Natural killer cell (primary cell): ENCODE measurements around the gene KIF1B. TPM values are rescaled to one million over a fixed set of nuclear protein-coding genes. Genes with fewer than 3 reads are reported as not detected.
"Not testable (repeated sequence)": the region's sequence is repeated elsewhere in the genome, so short reads cannot be mapped to it uniquely, and the experiment has no call there.

ENCODE experiments used
- ATAC-seq, 3 donors: fragments of 150-1000 bp in 2 of 3; fragments of 200-7000 bp in 1 of 3; cut with Tn5 transposase; 1 replicate in 1 of 3; 2 replicates in 2 of 3; pipeline ENCODE4 v1.10.0; 2021; ENCODE audit warnings: mild to moderate bottlenecking in 2 of 3, moderate library complexity in 2 of 3
- DNase-seq, 2 donors: peaks; one replicate each; pipeline versions ENCODE4 v3.0.0 to v3.0.0-alpha.2; 2013 to 2021; ENCODE audit warnings: mixed read lengths in 1 of 2
- H3K27ac ChIP-seq: one replicate; pipeline ENCODE4 v1.5.1; 2013; ENCODE audit warnings: mild to moderate bottlenecking, low read length
- H3K27me3 ChIP-seq: one replicate; pipeline ENCODE4 v1.6.1; 2013; ENCODE audit warnings: low read length; ENCODE audit not compliant: control insufficient read depth, insufficient read depth
- H3K36me3 ChIP-seq: one replicate; pipeline ENCODE4 v1.6.1; 2013; ENCODE audit warnings: low read length; ENCODE audit not compliant: control insufficient read depth, insufficient read depth
- H3K4me1 ChIP-seq: one replicate; pipeline ENCODE4 v1.6.1; 2013; ENCODE audit warnings: low read length; ENCODE audit not compliant: control insufficient read depth, insufficient read depth
- H3K4me3 ChIP-seq: one replicate; pipeline ENCODE4 v1.5.1; 2013; ENCODE audit warnings: low read length
- H3K9me3 ChIP-seq: one replicate; pipeline ENCODE4 v1.6.1; 2013; ENCODE audit warnings: low read length; ENCODE audit not compliant: control insufficient read depth, insufficient read depth
- H3K27ac Mint-ChIP-seq, 2 donors: one replicate each; pipeline ENCODE4 v1.8.0; 2022; ENCODE audit warnings: mild to moderate bottlenecking in 2 of 2, mixed read lengths in 2 of 2, moderate library complexity in 1 of 2
- H3K27me3 Mint-ChIP-seq, 2 donors: one replicate each; pipeline ENCODE4 v1.8.0; 2022; ENCODE audit warnings: low read depth in 2 of 2, mixed read lengths in 2 of 2
- H3K36me3 Mint-ChIP-seq: one replicate; pipeline ENCODE4 v1.8.0; 2022; ENCODE audit warnings: mixed read lengths
- H3K4me1 Mint-ChIP-seq, 2 donors: one replicate each; pipeline ENCODE4 v1.8.0; 2022; ENCODE audit warnings: mixed read lengths in 2 of 2
- H3K4me3 Mint-ChIP-seq: one replicate; pipeline ENCODE4 v1.8.0; 2022; ENCODE audit warnings: mild to moderate bottlenecking, moderate library complexity, mixed read lengths
- H3K9me3 Mint-ChIP-seq, 2 donors: one replicate each; pipeline ENCODE4 v1.8.0; 2022; ENCODE audit warnings: mixed read lengths in 2 of 2
- WGBS: methylation state at CpG from one replicate; pipeline ENCODE4 v1.1.7; 2013; ENCODE audit warnings: missing lambda C conversion rate; ENCODE audit not compliant: insufficient coverage; 5-methylcytosine and 5-hydroxymethylcytosine counted together
- intact Hi-C: fragments of 100-400 bp; cut with micrococcal nuclease; formaldehyde crosslinking; loops from one replicate; pipeline ENCODE4 v1.14.2; 2022
- total RNA-seq, 4 donors: library from RNA; stranded (reverse); fragments of 120-200 nt in 1 of 4; gene quantifications; one replicate each; pipeline versions ENCODE4 v1.2.3 to v1.2.4, GENCODE V29; 2013 to 2022
- TF ChIP-seq, protein P1 (sequence below): fragments of 200-600 bp; IDR thresholded peaks from one replicate; pipeline ENCODE4 v1.8.0; 2022; ENCODE audit warnings: antibody characterized with exemption

The KIF1B gene
- total RNA-seq, 3 donors from 2014 or later (not counting 1 experiment from before 2014, with no cell fraction given) = 15.2 to 22.0 (median 16.3) TPM

DNA sequence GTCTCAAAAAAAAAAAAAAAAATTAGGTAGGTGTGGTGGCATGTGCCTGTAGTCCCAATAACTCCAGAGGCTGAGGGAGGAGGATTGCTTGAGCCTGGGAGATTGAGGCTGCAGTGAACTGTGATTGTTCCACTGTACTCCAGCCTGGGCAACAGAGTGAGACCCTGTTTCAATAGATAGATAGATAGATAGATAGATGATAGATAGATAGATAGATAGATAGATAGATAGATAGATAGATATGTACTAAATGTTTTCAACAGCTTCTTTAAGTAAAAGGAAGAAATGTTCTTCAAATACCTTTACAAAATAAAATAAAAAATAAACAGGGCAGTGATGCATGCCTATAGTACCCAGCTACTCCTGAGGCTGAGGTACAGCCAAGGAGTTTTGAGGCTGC lies 9.8 kb downstream of the KIF1B start:
- Histone ChIP-seq H3K36me3 (no peaks in the 10 kb centered on the region), H3K9me3 (no peaks in the 10 kb centered on the region), H3K27ac (no peak overlapping the region), H3K4me3 (no peak overlapping the region), H3K27me3 (no peaks in the 10 kb centered on the region), H3K4me1 (no peaks in the 10 kb centered on the region)
- H3K9me3 Mint-ChIP-seq = no peaks in the 10 kb centered on the region
- H3K27me3 Mint-ChIP-seq = no peaks in the 10 kb centered on the region
- no peak overlapping the region for H3K27ac Mint-ChIP-seq
- DNase-seq (no peak), ATAC-seq (no peak)
- intact Hi-C loops = no loop called here
- H3K36me3 Mint-ChIP-seq = no peaks in the 10 kb centered on the region
- TF ChIP-seq, protein P1, sequence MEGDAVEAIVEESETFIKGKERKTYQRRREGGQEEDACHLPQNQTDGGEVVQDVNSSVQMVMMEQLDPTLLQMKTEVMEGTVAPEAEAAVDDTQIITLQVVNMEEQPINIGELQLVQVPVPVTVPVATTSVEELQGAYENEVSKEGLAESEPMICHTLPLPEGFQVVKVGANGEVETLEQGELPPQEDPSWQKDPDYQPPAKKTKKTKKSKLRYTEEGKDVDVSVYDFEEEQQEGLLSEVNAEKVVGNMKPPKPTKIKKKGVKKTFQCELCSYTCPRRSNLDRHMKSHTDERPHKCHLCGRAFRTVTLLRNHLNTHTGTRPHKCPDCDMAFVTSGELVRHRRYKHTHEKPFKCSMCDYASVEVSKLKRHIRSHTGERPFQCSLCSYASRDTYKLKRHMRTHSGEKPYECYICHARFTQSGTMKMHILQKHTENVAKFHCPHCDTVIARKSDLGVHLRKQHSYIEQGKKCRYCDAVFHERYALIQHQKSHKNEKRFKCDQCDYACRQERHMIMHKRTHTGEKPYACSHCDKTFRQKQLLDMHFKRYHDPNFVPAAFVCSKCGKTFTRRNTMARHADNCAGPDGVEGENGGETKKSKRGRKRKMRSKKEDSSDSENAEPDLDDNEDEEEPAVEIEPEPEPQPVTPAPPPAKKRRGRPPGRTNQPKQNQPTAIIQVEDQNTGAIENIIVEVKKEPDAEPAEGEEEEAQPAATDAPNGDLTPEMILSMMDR = no peak
- H3K4me1 Mint-ChIP-seq = peaks cover 23 to 28% of the 10 kb centered on the region in 2 donors
- H3K4me3 Mint-ChIP-seq = no peak overlapping the region

DNA sequence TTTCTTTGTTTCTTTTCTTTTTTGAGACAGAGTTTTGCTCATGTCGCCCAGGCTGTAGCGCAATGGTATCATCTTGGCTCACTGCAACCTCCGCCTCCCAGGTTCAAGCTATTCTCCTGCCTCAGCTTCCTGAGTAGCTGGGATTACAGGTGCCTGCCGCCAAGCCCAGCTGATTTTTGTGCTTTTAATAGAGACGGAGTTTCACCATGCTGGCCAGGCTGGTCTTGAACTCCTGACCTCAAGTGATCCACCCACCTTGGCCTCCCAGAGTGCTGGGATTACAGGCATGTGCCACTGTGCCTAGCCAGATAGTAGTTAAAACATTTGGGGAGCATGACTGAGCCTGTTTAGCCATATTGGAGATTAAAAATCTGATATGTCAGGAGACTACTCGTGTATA lies 10.3 kb downstream of the KIF1B start:
- H3K4me1 ChIP-seq, H3K9me3 ChIP-seq, H3K36me3 Mint-ChIP-seq, H3K27ac ChIP-seq, ATAC-seq, H3K27me3 Mint-ChIP-seq, intact Hi-C loops, H3K9me3 Mint-ChIP-seq, H3K27me3 ChIP-seq, H3K4me3 ChIP-seq, DNase-seq, H3K36me3 ChIP-seq, H3K4me3 Mint-ChIP-seq, H3K27ac Mint-ChIP-seq: not testable (repeated sequence)
- H3K4me1 Mint-ChIP-seq = peaks cover 20 to 28% of the 10 kb centered on the region in 2 donors
- WGBS = 95% methylated on average over 6 of the region's 6 CpGs

DNA sequence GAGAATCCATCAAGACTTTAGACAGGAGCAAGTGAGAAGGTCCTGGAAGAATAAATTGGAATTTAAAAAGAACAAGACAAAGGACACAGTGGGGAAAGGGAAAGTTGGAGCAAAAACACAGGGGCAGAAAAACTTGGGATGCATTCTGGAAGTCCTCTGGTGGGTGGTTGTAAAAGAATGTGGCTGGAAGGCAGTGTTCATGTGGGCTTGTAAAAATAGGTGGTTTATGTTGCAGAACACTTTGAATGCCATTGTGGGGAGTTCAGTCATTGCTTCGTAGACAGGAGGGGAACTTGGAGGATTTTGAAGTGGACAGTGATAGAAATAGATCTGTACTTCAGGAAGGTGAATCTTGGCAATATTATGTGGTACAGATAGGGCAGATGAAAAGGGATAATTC lies 15.2 kb downstream of the KIF1B start:
- ATAC-seq = no peak
- intact Hi-C loops = no loop called here
- H3K27ac Mint-ChIP-seq = no peak overlapping the region

DNA sequence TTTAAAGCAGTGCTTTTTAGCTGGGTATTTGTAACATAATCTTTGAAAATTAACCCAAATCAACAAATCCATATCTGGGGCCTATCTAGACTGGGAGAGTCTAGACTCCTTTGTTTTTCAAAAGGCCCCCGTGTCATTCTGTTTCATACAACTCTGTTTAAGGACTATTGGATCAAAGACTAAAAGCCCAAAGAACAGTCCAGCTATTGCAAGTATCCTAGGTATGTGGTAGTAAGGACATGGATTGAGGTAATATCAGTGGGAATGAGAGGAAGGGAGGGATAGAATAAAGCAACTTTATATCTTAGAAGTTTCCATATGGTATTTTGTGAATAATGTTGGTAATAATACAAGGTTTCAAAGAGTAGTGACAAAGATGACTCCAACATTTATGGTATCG lies 18.2 kb downstream of the KIF1B start:
- ATAC-seq (no peak), DNase-seq (no peak)
- no peaks in the 10 kb centered on the region for H3K27me3 ChIP-seq
- no peaks in the 10 kb centered on the region for H3K36me3 ChIP-seq
- 95% methylated on average over 2 of the region's 2 CpGs for WGBS
- H3K4me1 ChIP-seq = no peaks in the 10 kb centered on the region
- H3K9me3 Mint-ChIP-seq = no peaks in the 10 kb centered on the region
- no peaks in the 10 kb centered on the region for H3K36me3 Mint-ChIP-seq
- H3K27ac Mint-ChIP-seq = no peak overlapping the region
- TF ChIP-seq, protein P1 = no peak
- no peaks in the 10 kb centered on the region for H3K9me3 ChIP-seq
- no peak overlapping the region for H3K4me3 Mint-ChIP-seq
- peaks cover 0 to 6% of the 10 kb centered on the region in 2 donors for H3K4me1 Mint-ChIP-seq
- H3K27ac ChIP-seq = no peak overlapping the region
- intact Hi-C loops = no loop called here
- H3K27me3 Mint-ChIP-seq = no peaks in the 10 kb centered on the region
- H3K4me3 ChIP-seq = no peak overlapping the region

More for the DNA sequence above, 15.2 kb downstream of the KIF1B start:
- Mint-ChIP-seq H3K9me3 (no peaks in the 10 kb centered on the region), H3K4me3 (no peak overlapping the region), H3K4me1 (peaks cover 0 to 6% of the 10 kb centered on the region in 2 donors), H3K27me3 (no peaks in the 10 kb centered on the region), H3K36me3 (no peaks in the 10 kb centered on the region)
- H3K36me3 ChIP-seq = no peaks in the 10 kb centered on the region
- no peak for DNase-seq
- WGBS = 87% methylated on average over 1 of the region's 1 CpG
- no peak overlapping the region for H3K4me3 ChIP-seq
- H3K27me3 ChIP-seq = no peaks in the 10 kb centered on the region
- TF ChIP-seq, protein P1 = no peak
- no peaks in the 10 kb centered on the region for H3K9me3 ChIP-seq
- H3K27ac ChIP-seq = no peak overlapping the region
- no peaks in the 10 kb centered on the region for H3K4me1 ChIP-seq
